ENCODE measurements around the gene ADCYAP1. TPM values are rescaled to one million over a fixed set of nuclear protein-coding genes. Genes with fewer than 3 reads are reported as not detected.

The ADCYAP1 gene
- total and polyA plus RNA-seq, 11 donors = 0.08 to 2.5 (median 0.27) TPM; not detected in 5

DNA sequence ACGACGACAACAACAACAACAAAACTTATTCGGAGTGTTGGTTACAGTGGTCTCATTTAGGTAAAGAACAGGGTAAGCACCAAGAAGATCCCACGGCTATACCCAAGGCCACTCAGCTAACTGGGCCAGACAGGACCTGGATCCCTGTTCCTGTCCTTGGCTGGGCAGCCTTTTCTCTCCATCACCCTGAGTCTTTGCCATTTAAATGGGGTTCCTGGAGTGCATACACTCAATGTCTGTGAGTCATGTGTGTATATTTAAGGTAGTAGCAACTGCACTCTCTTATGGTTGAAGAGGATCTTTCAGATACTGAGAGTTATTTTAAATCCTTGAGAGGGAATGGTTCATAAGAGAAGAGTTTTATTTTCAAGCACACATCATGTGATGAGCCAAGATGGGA, 35.3 kb downstream of the ADCYAP1 start:
- H3K9me3 ChIP-seq = no peaks in the 10 kb centered on the region
- peaks cover 0 to 2% (median 0%) of the 10 kb centered on the region in 9 donors for H3K27me3 ChIP-seq
- no peaks in the 10 kb centered on the region for H3K36me3 ChIP-seq
- 82 to 89% (median 87%) methylated on average over 4 of the region's 4 CpGs for WGBS, 4 donors
- no peak for ATAC-seq
- H3K27ac ChIP-seq = no peak overlapping the region
- no peak for DNase-seq
- no peaks in the 10 kb centered on the region for H3K4me1 ChIP-seq
- H3K4me3 ChIP-seq = no peak overlapping the region
- intact Hi-C loops (cut with DNase I) = no loop called here
- TF ChIP-seq, protein P1, sequence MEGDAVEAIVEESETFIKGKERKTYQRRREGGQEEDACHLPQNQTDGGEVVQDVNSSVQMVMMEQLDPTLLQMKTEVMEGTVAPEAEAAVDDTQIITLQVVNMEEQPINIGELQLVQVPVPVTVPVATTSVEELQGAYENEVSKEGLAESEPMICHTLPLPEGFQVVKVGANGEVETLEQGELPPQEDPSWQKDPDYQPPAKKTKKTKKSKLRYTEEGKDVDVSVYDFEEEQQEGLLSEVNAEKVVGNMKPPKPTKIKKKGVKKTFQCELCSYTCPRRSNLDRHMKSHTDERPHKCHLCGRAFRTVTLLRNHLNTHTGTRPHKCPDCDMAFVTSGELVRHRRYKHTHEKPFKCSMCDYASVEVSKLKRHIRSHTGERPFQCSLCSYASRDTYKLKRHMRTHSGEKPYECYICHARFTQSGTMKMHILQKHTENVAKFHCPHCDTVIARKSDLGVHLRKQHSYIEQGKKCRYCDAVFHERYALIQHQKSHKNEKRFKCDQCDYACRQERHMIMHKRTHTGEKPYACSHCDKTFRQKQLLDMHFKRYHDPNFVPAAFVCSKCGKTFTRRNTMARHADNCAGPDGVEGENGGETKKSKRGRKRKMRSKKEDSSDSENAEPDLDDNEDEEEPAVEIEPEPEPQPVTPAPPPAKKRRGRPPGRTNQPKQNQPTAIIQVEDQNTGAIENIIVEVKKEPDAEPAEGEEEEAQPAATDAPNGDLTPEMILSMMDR (IDR thresholded peaks at IDR 0.05) = no peak
- no peak for TF ChIP-seq POLR2A (IDR thresholded peaks at IDR 0.05)

DNA sequence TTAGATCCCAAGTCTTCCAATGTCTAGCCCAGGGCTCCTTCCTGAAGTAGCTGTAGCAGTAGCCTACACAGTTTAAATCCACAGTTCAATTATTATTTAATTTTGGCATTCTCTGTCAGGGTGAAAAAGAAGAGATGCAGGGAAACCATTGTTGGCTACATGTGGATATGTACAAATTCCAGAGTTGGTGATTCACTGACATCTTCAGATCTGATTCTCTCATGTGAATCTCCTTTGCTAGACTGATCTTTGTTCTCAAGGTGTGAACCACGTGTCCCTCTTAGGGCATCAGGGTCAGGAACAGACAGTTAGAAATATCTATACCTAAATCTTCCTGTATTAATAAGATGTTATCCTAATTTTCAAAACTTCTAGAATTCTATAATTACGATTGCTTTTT, 36.7 kb downstream of the ADCYAP1 start:
- Histone ChIP-seq H3K36me3 (no peaks in the 10 kb centered on the region), H3K9me3 (no peaks in the 10 kb centered on the region), H3K27me3 (peaks cover 0 to 2% (median 0%) of the 10 kb centered on the region in 9 donors), H3K27ac (no peak overlapping the region), H3K4me3 (no peak overlapping the region), H3K4me1 (no peaks in the 10 kb centered on the region)
- TF ChIP-seq, protein P1 (IDR thresholded peaks at IDR 0.05) = no peak
- 71 to 72% (median 71%) methylated on average over 2 of the region's 2 CpGs for WGBS, 4 donors
- ATAC-seq = no peak
- DNase-seq = no peak
- intact Hi-C loops (cut with DNase I) = no loop called here

DNA sequence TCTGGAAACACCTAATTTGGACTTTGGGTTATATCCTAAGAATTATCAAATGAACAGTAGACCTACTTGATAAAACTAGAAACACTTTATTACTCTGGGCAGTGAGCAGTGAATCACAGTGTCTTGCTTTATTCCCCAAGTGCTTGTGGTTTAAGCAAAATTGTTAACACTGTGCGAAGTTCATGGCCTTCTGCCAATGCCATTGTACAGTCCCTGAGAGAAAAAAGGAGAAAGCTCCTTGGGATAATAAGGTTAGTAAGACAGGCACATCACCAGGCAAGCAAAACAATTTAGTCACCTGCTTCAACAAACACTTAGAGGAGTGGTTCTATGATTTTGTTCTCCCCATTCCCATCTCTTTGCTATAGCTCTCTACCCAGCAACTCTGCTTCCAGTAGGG, 39.8 kb downstream of the ADCYAP1 start:
- H3K27ac ChIP-seq = no peak overlapping the region
- 45 to 63% (median 62%) methylated on average over 1 of the region's 1 CpG for WGBS, 4 donors
- DNase-seq (no peak), ATAC-seq (no peak)
- H3K36me3 ChIP-seq = no peaks in the 10 kb centered on the region
- peaks cover 0 to 4% (median 0%) of the 10 kb centered on the region in 12 donors for H3K9me3 ChIP-seq
- TF ChIP-seq, protein P1 (IDR thresholded peaks at IDR 0.05) = no peak
- no peak for TF ChIP-seq POLR2A (IDR thresholded peaks at IDR 0.05)
- intact Hi-C loops (cut with DNase I) = no loop called here
- H3K4me1 ChIP-seq = no peaks in the 10 kb centered on the region
- H3K27me3 ChIP-seq = peaks cover 0 to 2% (median 0%) of the 10 kb centered on the region in 9 donors
- no peak overlapping the region for H3K4me3 ChIP-seq

- WGBS, 4 donors = 56 to 73% (median 71%) methylated on average over 6 to 9 of the region's 9 CpGs
- no peak for DNase-seq
- peaks cover 0 to 4% (median 0%) of the 10 kb centered on the region in 9 donors for H3K27me3 ChIP-seq
- no peaks in the 10 kb centered on the region for H3K36me3 ChIP-seq
- no peaks in the 10 kb centered on the region for H3K4me1 ChIP-seq
- intact Hi-C loops (cut with DNase I) = no loop called here
- H3K27ac ChIP-seq = no peak overlapping the region
- ATAC-seq = no peak
- H3K4me3 ChIP-seq = no peak overlapping the region
- TF ChIP-seq POLR2A (IDR thresholded peaks at IDR 0.05) = no peak
- TF ChIP-seq, protein P1 (IDR thresholded peaks at IDR 0.05) = no peak
- H3K9me3 ChIP-seq = peaks cover 0 to 4% (median 0%) of the 10 kb centered on the region in 12 donors
Observed at GRCh38 chr18:949724-950631, 45.3 kb downstream of the ADCYAP1 start.

Data from heart left ventricle (tissue), 16 donors.